Measurements from ENCODE around the gene TMC6.
"Not testable (repeated sequence)": the region's sequence is repeated elsewhere in the genome, so short reads cannot be mapped to it uniquely, and the experiment has no call there.

The TMC6 gene, protein sequence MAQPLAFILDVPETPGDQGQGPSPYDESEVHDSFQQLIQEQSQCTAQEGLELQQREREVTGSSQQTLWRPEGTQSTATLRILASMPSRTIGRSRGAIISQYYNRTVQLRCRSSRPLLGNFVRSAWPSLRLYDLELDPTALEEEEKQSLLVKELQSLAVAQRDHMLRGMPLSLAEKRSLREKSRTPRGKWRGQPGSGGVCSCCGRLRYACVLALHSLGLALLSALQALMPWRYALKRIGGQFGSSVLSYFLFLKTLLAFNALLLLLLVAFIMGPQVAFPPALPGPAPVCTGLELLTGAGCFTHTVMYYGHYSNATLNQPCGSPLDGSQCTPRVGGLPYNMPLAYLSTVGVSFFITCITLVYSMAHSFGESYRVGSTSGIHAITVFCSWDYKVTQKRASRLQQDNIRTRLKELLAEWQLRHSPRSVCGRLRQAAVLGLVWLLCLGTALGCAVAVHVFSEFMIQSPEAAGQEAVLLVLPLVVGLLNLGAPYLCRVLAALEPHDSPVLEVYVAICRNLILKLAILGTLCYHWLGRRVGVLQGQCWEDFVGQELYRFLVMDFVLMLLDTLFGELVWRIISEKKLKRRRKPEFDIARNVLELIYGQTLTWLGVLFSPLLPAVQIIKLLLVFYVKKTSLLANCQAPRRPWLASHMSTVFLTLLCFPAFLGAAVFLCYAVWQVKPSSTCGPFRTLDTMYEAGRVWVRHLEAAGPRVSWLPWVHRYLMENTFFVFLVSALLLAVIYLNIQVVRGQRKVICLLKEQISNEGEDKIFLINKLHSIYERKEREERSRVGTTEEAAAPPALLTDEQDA

DNA sequence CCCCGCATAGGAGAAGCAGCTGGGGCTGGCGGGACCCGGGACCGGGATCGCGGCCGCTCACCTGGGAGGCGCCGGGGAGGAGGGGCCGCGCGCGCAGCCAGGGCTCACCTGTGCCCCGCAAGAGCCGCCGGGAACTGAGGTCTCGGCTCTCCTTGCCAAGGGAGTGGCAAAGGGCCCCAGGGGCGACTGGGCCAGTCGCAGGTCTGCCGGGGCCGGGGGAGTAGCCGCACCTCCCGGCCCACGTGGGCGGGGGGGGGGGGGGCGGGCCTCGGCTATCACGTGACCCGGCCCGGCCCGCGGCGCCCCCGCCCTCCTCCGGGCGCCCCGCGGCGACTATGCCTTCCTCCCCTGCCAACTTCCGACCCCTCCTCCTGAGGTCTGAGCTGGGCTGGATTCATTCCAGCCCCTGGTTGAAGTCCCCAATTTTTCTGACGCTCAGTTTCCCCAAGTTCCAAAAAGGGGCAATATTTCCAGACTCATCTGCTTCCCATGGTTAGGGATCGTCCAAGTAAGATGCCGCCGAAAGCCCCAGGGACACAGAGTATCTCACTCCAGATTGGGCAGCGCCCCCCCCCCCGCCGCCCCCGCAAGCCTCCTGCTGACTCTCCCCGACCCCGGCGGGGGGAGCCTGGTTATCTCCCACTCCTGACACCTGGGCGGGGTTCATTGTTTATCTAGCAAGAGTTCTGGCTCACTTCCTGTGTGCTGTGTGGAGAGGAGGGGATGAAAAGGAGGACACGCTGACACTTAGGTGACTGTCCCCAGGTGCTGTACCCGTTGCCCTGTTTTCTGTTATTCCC, at the start of gene TMC6:
TMC6 (minus strand) TSS at position 205 of the 800 bp plus-strand sequence. CDS start 1,923 bp downstream, outside the sequence.
- DNase-seq (ENCODE audit: low spot score): no peak

DNA sequence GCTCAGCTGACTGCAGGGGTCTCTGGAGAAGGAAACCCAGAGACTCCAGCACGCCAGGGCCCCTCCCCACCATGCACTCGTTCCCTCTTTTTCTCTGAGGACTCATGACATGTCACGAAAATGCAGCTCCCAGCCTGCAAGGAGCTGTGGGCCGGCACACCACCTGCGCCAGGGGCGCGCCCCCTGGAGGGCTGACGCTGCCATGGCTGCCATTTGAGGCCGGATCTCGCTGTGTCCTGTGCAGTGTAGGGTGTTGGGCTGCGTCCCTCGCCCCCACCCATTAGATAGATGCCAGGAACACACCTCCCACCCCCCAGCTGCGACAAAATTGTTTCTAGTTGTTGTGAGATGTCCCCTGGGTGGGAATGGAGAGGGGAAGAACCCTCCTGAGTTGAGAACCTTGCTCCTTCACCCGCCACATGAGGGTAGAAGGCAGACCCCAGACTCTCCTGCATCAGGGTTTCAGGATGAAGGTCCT, 48.0 kb upstream of the TMC6 start:
- peak; percentile 75 for DNase-seq (ENCODE audit: low spot score)

DNA sequence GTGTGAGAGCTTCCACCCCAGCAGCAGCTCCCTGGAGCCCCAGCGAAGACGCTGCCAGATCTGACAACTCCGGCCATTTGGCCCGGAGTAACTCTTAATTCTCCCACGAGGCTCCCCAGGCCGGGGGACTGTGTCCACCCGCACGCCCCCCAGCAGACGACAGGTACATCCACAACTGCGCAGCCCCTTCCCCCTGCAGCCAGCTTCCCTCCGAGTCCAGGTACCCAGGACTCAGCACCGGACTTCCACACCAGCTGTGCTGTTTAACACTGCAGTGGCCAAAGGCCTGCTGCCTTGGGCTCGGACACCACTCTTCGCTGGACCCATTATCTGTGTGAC, 47.1 kb upstream of the TMC6 start:
- no peak for DNase-seq (ENCODE audit: low spot score)

DNA sequence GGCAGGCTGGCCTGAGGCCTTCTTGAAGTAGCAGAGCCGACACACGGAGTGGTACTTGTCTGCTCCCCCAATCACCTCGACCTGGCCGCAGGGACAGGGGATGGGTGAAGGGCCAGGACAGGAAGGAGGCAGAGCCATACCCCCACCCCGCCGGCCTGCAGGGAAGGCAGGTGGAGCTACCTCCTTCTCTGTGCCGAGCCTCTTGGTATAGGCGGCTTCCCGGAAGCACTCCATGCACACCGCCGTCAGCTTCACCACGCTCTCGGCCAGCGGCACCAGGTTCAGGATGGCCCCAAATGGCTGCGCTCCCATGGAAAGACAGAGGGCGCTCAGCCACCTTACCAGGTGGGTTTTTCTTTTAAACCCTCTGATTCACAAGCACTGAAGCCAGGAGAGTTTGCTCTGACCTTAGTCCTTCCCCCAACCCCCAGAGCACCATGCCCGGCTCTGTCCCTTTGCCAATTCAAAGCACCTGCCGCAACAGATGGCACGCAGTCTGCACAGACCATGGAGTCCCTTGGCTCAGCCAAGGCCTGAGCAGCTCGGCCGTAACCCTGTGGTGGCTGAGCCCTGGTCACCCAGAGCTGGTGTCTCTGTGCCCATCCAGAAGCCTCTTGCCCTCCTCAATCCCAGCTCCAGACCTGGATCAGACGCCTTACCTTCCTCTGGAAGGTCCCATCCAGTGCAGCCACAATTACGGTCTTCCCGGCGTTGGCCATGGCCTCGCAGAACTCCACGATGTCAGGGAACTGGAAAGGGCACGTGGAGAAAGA, 46.5 kb upstream of the TMC6 start:
- DNase-seq (ENCODE audit: low spot score): no peak

DNA sequence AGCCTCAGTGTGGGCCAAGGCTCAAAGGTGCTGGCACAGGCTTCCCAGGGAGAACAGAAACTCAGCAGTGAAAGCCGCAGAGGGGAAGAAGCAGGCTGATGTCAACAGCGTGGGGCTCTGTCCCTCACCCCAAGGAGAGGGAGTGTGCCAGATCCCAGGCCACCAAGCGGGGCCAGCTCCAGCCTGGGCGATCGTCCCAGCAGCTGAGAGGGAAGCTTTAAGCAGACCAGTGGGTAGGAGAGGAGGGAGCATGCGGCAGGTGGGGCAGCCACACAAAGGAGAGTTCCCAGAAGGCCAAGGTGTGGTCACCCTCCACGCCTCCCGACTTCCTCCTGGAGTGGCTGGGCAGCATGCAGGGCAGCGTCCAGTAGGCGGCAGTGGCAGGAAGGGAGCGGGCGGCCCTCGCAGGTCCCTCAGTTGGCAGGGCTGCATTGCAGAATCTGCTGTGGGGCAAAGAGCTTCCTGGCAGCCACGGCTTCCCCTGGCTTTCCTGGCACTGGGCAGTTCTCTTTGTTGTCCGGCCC, 45.9 kb upstream of the TMC6 start:
- no peak for DNase-seq (ENCODE audit: low spot score)

DNA sequence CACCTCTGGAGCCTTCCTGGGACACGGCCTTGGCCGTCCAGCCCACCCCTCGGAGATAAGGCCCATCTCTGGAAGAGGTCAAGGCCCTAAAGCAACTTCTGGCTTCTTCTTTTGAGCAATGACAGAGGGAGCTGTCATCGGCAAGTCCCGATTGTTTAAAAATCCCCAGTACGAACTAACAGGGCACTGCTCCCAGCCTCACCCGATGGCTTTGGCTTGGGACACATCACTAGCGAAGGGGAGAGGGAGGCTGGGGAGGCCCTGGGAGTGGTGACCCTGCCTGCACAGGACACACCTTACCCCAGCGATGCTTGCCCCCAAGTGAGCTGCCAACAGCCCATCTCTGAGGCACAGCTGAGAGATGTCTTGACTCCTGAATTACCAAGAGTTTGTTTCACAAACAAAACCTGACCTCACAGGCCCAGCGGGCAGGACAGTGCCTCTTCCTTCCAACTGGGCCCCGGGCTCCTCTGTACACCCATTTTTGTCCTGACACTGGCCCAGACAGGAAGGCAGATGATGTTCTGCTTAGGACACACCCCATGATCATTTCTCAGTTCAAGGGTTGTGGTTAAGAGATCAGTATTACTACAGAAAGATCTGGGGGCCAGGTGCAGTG, 44.7 kb upstream of the TMC6 start:
- DNase-seq (ENCODE audit: low spot score): no peak

DNA sequence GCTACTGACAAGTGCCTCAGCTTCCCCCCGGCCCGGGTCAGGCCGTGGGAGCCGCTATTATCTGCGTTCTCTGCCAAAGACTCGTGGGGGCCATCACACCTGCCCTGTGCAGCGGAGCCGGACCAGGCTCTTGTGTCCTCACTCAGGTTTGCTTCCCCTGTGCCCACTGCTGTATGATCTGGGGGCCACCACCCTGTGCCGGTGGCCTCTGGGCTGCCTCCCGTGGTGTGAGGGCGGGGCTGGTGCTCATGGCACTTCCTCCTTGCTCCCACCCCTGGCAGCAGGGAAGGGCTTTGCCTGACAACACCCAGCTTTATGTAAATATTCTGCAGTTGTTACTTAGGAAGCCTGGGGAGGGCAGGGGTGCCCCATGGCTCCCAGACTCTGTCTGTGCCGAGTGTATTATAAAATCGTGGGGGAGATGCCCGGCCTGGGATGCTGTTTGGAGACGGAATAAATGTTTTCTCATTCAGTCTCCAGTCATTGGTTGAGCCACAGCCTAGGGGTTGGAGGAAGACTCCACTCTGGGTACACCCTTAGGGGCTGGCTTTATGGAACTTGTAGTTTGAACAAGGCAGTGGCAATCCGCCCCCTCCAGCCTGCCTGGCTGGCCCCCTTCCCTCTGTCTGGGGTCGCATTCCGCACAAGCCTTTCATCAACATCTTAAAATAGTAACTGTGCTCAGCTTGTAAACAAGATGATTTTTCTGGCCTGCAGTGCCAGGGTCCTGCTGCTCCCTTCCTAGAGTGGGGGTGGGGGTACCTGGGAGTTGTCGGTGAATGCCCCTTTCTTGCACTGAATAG, 43.9 kb upstream of the TMC6 start:
- DNase-seq (ENCODE audit: low spot score): no peak

DNA sequence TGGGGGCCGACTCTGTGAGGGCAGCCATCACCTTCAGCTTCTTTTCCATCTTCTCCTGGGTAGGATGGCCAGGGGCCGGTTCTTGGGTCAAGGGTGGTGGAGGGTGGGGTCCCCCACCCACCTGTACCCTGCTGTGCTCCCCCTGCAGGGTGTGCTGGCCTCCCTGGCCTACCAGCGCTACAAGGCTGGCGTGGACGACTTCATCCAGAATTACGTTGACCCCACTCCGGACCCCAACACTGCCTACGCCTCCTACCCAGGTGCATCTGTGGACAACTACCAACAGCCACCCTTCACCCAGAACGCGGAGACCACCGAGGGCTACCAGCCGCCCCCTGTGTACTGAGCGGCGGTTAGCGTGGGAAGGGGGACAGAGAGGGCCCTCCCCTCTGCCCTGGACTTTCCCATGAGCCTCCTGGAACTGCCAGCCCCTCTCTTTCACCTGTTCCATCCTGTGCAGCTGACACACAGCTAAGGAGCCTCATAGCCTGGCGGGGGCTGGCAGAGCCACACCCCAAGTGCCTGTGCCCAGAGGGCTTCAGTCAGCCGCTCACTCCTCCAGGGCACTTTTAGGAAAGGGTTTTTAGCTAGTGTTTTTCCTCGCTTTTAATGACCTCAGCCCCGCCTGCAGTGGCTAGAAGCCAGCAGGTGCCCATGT, 43.2 kb upstream of the TMC6 start:
- DNase-seq (ENCODE audit: low spot score): not testable (repeated sequence)

DNA sequence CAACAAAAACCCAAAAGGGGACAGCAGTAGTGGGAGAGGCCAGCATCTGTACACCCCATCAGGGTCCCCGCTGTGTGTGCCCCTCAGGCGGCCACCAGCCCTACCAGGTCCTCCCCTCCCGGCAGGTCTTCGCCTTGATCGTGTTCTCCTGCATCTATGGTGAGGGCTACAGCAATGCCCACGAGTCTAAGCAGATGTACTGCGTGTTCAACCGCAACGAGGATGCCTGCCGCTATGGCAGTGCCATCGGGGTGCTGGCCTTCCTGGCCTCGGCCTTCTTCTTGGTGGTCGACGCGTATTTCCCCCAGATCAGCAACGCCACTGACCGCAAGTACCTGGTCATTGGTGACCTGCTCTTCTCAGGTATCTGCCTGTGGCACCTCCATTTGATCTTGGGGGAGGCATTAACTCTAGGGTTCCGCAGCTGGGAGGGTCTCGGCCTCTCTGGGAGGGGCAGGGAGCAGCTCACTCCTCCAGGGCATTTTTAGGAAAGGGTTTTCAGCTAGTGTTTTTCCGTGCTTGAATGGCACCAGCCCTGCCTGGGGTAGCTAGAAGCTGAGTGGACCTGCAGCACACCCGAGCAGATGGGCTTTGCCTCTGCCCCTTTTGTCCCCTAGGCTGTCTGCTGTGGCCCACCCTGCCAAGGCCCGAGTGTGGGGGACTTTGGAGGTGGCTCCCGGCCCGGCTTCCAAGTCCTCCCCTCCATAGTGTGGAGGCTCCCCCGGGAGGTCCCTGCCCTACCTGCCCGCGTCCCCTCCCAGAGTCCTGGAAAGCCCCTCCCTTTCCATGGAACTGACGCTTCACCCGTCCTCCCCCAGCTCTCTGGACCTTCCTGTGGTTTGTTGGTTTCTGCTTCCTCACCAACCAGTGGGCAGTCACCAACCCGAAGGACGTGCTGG, 42.4 kb upstream of the TMC6 start:
- no peak for DNase-seq (ENCODE audit: low spot score)

DNA sequence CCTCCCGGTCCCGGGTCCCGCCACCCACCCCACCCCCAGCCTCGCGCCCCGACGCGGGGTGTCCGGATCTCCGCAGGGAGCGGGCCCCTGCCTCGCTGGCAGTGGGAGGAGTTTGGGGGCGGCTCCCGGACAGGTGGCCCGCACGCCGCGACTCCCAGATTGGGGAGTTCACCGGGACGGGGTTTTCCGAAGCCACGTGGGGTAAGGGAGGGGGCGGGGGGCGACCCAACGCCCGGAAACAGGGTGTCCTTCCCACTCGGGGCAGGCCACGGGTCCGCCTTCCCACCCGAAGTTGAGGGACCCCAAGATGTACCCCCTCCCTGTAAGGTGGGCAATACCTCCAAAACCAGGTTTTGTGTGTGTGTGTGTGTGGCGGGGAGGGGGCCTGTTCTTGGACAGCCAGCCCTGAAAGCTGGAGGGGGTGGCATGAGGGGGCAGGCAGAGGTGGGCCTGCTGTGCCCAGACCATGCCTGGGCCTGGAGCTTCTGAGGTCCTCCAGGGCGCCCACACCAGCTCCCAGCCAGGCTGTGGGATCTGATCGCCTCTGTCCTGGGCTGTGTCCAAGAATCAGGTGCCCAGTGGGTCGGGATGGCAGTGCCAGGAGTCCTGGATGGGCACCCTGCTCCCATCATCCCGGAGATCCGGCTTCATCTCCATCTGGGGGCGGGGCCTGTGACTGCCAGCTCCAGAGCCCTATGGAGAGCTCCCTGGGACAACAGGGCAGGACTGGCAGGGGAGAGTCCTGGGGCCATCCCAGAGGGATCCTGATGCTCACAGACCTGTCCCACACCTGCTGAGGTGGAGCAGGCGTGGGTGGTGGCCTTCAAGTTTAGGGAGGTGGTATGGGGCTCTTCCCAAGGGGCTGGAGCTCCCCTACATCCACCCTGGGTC, 40.6 kb upstream of the TMC6 start:
- peak; percentile 79 for DNase-seq (ENCODE audit: low spot score)

DNA sequence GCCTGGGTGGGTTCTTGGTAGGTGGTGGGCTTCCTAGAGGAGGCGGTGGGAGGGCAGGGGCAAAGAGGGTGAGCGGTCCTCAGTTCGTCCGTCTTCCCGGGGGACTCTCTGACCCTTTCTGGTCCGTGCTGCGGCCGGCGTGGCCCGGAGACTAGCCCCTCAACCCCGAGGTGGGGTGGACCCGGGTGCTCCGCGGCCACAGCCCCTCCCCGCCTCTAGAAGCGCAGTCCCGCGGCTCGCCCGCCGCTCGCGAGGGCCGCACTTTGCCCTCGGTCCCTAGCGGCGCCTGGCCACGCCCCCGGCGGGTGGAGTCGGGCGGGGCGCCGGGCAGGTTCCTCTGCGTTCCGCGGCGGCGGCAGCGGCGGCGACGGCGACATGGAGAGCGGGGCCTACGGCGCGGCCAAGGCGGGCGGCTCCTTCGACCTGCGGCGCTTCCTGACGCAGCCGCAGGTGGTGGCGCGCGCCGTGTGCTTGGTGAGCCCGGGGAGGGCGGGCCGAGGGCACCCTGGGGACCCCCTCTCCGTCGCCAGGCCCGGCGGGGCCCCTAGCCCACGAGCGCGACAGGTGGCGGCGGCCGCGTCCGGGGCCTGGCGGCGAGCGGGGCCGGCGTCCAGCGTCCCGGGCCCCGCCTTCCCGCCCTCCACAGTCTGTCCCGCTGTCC, 39.8 kb upstream of the TMC6 start, which contains the start of gene SYNGR2:
SYNGR2 (plus strand) TSS at position 340 of the 661 bp plus-strand sequence; CDS start at position 376, 36 bp downstream.
- DNase-seq (ENCODE audit: low spot score): peak; percentile 74

DNA sequence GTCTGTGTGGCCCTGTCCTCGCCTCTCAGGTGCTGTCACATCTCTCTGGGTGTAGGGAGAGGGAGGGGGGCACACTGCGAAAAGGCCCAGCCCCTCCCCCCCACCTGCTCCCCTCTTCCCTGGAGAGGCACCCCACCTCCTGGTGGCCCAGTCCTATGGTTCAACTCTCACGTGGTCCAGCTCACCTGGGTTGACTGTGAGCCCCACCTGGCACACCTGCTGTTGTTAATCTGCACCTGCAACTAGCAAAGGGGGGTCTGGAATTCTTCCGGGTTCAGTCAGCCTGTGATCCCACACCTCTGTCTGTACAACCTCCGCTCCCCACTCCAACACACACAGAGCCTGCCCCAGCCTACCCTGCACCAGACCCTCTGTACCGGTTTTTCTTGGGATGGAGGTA, 37.9 kb upstream of the TMC6 start:
- DNase-seq (ENCODE audit: low spot score): no peak

DNA sequence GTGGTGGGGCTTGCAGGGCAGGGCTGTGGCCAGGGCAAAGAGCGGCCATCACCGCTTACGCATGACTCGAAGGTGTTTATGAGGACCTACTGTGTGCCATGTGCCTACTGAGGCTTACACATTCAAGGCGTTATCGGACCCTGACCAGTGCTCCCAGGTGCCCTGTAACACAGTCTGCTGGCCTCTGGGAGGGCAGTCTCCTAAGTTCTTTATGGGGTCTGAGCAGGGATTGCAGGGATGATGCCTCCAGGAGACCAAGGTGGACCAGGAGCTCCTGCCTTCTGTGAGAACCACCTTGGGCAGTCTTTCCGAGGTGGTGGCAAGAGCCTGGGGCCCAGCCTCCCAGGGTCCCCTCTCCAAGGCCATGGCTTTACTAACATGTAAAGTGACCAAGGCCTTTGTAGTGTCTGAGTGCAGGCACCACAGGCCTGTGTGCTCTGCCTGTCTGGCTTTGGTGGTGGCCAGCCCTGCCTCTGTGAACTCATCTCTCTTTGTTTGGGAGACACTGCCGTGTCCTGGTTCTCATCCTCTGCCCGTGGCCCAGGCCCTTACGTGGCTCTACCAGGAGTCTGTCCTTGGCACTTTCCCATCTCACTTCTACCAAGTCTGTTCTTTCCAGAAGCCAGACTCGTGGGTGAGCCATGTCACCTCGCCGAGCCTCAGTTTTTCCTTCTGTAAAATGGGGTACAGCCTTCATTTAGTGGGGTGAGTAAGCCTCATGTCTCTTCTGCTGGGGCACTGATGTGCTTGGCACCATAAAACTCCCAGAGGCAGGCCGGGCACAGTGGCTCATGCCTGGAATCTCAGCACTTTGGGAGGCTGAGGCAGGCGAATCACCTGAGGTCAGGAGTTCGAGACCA, 36.4 kb upstream of the TMC6 start:
- no peak for DNase-seq (ENCODE audit: low spot score)

DNA sequence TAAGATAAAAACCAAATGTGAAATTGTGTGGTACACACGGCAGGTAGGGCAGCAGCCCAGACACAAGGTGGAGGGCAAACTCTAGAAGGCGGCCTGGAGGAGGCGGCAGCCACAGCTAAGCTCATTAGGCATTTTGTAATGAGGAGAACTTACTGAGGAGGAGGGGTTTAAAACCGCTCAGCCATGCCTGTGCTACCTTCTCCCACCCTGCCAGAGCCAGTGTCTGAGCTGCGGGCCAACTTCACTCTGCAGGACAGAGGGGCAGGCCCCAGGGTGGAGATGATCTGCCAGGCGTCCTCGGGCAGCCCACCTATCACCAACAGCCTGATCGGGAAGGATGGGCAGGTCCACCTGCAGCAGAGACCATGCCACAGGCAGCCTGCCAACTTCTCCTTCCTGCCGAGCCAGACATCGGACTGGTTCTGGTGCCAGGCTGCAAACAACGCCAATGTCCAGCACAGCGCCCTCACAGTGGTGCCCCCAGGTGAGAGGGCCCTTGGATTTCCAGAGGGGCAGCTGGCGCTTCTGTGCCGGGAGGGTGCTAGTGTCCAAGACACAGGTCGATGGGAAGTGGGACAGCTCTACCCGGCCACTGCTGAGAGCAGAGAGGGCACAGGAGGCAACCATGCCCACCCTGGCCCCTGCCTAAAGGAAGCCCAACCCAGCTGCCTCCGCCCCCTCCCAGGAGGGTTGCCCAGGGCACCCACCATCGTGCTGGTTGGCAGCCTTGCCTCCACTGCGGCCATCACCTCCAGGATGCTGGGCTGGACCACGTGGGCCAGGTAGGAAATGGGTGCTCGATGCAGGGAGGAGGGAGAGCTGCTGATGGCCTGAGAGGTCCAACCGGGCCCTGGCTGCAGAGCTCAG, 35.6 kb upstream of the TMC6 start:
- DNase-seq (ENCODE audit: low spot score): no peak

Data from AG08395 (cell line).